ENCODE results near the gene TIAL1.

- TF ChIP-seq CREB1 (CRISPR knock-in tag; IDR thresholded peaks at IDR 0.05; ENCODE audit: low read depth) (no peak), EZH2 (IDR thresholded peaks at IDR 0.05; ENCODE audit: low read depth, unreplicated experiment) (no peak), EZH2phosphoT487 (IDR thresholded peaks at IDR 0.05; ENCODE audit: unreplicated experiment) (no peak), JUNB (IDR thresholded peaks at IDR 0.05; ENCODE audit: unreplicated experiment) (no peak), ZNF462 (CRISPR knock-in tag; IDR thresholded peaks at IDR 0.05) (no peak), POLR2AphosphoS5 (IDR thresholded peaks at IDR 0.05; ENCODE audit: low read depth) (no peak), REST (IDR thresholded peaks at IDR 0.05; ENCODE audit: unreplicated experiment) (no peak), ZNF331 (CRISPR knock-in tag; IDR thresholded peaks at IDR 0.05; ENCODE audit: low read depth) (no peak), ZNF114 (CRISPR knock-in tag; IDR thresholded peaks at IDR 0.05) (no peak), STAT1 (IDR thresholded peaks at IDR 0.05; ENCODE audit: unreplicated experiment) (no peak)
- TF ChIP-seq, protein P1, sequence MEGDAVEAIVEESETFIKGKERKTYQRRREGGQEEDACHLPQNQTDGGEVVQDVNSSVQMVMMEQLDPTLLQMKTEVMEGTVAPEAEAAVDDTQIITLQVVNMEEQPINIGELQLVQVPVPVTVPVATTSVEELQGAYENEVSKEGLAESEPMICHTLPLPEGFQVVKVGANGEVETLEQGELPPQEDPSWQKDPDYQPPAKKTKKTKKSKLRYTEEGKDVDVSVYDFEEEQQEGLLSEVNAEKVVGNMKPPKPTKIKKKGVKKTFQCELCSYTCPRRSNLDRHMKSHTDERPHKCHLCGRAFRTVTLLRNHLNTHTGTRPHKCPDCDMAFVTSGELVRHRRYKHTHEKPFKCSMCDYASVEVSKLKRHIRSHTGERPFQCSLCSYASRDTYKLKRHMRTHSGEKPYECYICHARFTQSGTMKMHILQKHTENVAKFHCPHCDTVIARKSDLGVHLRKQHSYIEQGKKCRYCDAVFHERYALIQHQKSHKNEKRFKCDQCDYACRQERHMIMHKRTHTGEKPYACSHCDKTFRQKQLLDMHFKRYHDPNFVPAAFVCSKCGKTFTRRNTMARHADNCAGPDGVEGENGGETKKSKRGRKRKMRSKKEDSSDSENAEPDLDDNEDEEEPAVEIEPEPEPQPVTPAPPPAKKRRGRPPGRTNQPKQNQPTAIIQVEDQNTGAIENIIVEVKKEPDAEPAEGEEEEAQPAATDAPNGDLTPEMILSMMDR (conservative IDR thresholded peaks at IDR 0.05; ENCODE audit: low read depth in 2 of 2): no peak
- TF ChIP-seq, protein P2, sequence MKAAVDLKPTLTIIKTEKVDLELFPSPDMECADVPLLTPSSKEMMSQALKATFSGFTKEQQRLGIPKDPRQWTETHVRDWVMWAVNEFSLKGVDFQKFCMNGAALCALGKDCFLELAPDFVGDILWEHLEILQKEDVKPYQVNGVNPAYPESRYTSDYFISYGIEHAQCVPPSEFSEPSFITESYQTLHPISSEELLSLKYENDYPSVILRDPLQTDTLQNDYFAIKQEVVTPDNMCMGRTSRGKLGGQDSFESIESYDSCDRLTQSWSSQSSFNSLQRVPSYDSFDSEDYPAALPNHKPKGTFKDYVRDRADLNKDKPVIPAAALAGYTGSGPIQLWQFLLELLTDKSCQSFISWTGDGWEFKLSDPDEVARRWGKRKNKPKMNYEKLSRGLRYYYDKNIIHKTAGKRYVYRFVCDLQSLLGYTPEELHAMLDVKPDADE (IDR thresholded peaks at IDR 0.05): no peak
Observed at GRCh38 chr10:119619215-119619614, 22.5 kb upstream of the TIAL1 start.
